GM12878 (cell line): Measurements from ENCODE around the gene DAB2IP. TPM values are rescaled to one million over a fixed set of nuclear protein-coding genes. Genes with fewer than 3 reads are reported as not detected.

Experiments used
- ATAC-seq: fragments of 200-7000 bp; cut with Tn5 transposase; 3 replicates; pipeline ENCODE4 v1.9.1; 2020; ENCODE audit warnings: mild to moderate bottlenecking, moderate library complexity
- BruUV-seq: library from RNA; stranded (reverse); fragments of 400-500 nt; replicated peaks from 2 replicates; lab custom pipeline; 2021; lab: Mats Ljungman, UMichigan
- CTCF ChIA-PET: fragments of 300-600 bp; sonication (Branson Sonifier 250); formaldehyde crosslinking; extraction: SDS; loops from one replicate; lab custom pipeline; 2021; ENCODE audit warnings: inconsistent platforms; lab: Yijun Ruan, JAX
- POLR2A ChIA-PET: fragments of 350-600 bp; formaldehyde crosslinking; extraction: SDS; loops from one replicate; lab custom pipeline; 2021; ENCODE audit warnings: inconsistent platforms; lab: Charles Lee
- RAD21 ChIA-PET: fragments of 300-600 bp; sonication (Branson Sonifier 250); formaldehyde crosslinking; loops from one replicate; lab custom pipeline; 2023; ENCODE audit warnings: antibody characterized with exemption; ENCODE audit not compliant: unreplicated experiment; lab: Charles Lee
- SMC1A ChIA-PET: fragments of 300-600 bp; sonication (Branson Sonifier 250); formaldehyde crosslinking; loops from one replicate; lab custom pipeline; 2023; ENCODE audit not compliant: unreplicated experiment, uncharacterized antibody; lab: Charles Lee
- DNase-seq: peaks from one replicate; pipeline ENCODE4 v3.0.0-alpha.2; 2011; ENCODE audit warnings: low read depth, low spot score
- FAIRE-seq: peaks from 3 replicates; lab custom pipeline; 2011; peaks lifted over from hg19 to GRCh38; lab: Jason Lieb, UNC
- H2AFZ ChIP-seq: 2 replicates; pipeline ENCODE4 v1.6.0; 2011; ENCODE audit warnings: low read depth, low read length, control low read depth; ENCODE audit not compliant: control insufficient read depth
- H3K27ac ChIP-seq: 2 replicates; pipeline ENCODE4 v1.5.1; 2011; ENCODE audit warnings: control low read depth; ENCODE audit not compliant: control insufficient read depth, insufficient read depth
- H3K27me3 ChIP-seq, 2 experiments: replicated peaks in 1 of 2; 2 replicates each; pipeline versions ENCODE4 v1.6.0 to v1.6.1; 2011; ENCODE audit warnings: low read length in 1 of 2; ENCODE audit not compliant: control insufficient read depth in 2 of 2, insufficient read depth in 2 of 2
- H3K36me3 ChIP-seq, 2 experiments: 2 replicates each; pipeline ENCODE4 v1.5.1; 2011; ENCODE audit warnings: low read length in 1 of 2; ENCODE audit not compliant: control insufficient read depth in 2 of 2, insufficient read depth in 2 of 2
- H3K4me1 ChIP-seq: 2 replicates; pipeline ENCODE4 v1.6.1; 2011; ENCODE audit warnings: mild to moderate bottlenecking, low read length, moderate library complexity, mixed read lengths; ENCODE audit not compliant: control insufficient read depth, insufficient read depth
- H3K4me2 ChIP-seq: 2 replicates; pipeline ENCODE4 v1.6.0; 2011; ENCODE audit warnings: control low read depth; ENCODE audit not compliant: control insufficient read depth, insufficient read depth
- H3K4me3 ChIP-seq: fragments of 200-600 bp; sonication (generic); 2 replicates; pipeline ENCODE4 v1.5.1; 2016
- H3K79me2 ChIP-seq: 2 replicates; pipeline ENCODE4 v1.6.0; 2011; ENCODE audit warnings: low read length; ENCODE audit not compliant: control insufficient read depth, insufficient read depth
- H3K9ac ChIP-seq: 2 replicates; pipeline ENCODE4 v1.8.0; 2011; ENCODE audit warnings: low read length, control low read depth, mixed read lengths; ENCODE audit not compliant: control insufficient read depth, insufficient read depth
- H3K9me3 ChIP-seq: replicated peaks from 3 replicates; pipeline ENCODE4 v1.5.1; 2011; ENCODE audit warnings: mild to moderate bottlenecking, low read length; ENCODE audit not compliant: control insufficient read depth, insufficient read depth
- H4K20me1 ChIP-seq: 2 replicates; pipeline ENCODE4 v1.6.0; 2011; ENCODE audit not compliant: control insufficient read depth, insufficient read depth
- CHD1 ChIP-seq: IDR thresholded peaks from 2 replicates; pipeline ENCODE4 v1.6.1; 2012; ENCODE audit warnings: low read depth, low read length, improper control_type of control experiment
- HDGF ChIP-seq: fragments of 450-650 bp; IDR thresholded peaks from 2 replicates; pipeline ENCODE4 v1.6.1; 2016; ENCODE audit warnings: antibody characterized with exemption
- IKZF1 ChIP-seq: fragments of 450-650 bp; conservative IDR thresholded peaks from 2 replicates; pipeline ENCODE4 v1.6.1; 2017; ENCODE audit warnings: antibody characterized with exemption, mild to moderate bottlenecking
- RAD21 ChIP-seq: IDR thresholded peaks from 2 replicates; pipeline ENCODE4 v1.6.1; 2011; ENCODE audit warnings: mild to moderate bottlenecking, low read depth, low read length, moderate library complexity; ENCODE audit not compliant: insufficient read depth
- SIN3A ChIP-seq: IDR thresholded peaks from 2 replicates; pipeline ENCODE4 v1.6.1; 2012; ENCODE audit warnings: low read depth, low read length, improper control_type of control experiment
- SREBF1 ChIP-seq: IDR thresholded peaks from 2 replicates; pipeline ENCODE4 v1.6.1; 2012; ENCODE audit warnings: mild to moderate bottlenecking, low read length
- YY1 ChIP-seq: IDR thresholded peaks from 2 replicates; pipeline ENCODE4 v1.6.1; 2011; ENCODE audit warnings: low read depth, mild to moderate bottlenecking, low read length
- WGBS: methylation state at CpG from one replicate; pipeline ENCODE4 v1.1.6; 2016; ENCODE audit warnings: low lambda C conversion rate; ENCODE audit not compliant: insufficient replicate concordance, insufficient coverage; ENCODE audit errors: missing lambda C conversion rate; 5-methylcytosine and 5-hydroxymethylcytosine counted together
- in situ Hi-C: fragments of 300-500 bp; cut with MboI; formaldehyde crosslinking; loops from 9 replicates; pipeline ENCODE4 v1.14.3; 2018; ENCODE audit warnings: mixed read lengths
- intact Hi-C: fragments of 100-400 bp; cut with micrococcal nuclease; formaldehyde crosslinking; loops from one replicate; pipeline ENCODE4 v1.14.2; 2022; ENCODE audit not compliant: unreplicated experiment
- polyA plus RNA-seq, 11 experiments: library from polyadenylated mRNA; depleted of rRNA in 4 of 11; unstranded in 6 of 11; stranded (reverse) in 5 of 11; fragments of >200 nt; fragmentation: Nextera tagmentation in 4 of 11; fragmentation: Illumina TruSeq in 1 of 11; extraction: Ambion mirVana in 4 of 11; extraction: Trizol in 1 of 11; gene quantifications; 1 replicate in 1 of 11; 2 replicates in 10 of 11; pipeline versions ENCODE4 v1.2.1 to v1.2.3, GENCODE V29; 2011 to 2016; ENCODE audit warnings: inconsistent platforms in 2 of 11, missing spikeins in 2 of 11, low read depth in 1 of 11
- total RNA-seq, 4 experiments: library from RNA; depleted of rRNA in 3 of 4; stranded (reverse); fragments of >200 nt in 3 of 4; fragmentation: Illumina TruSeq in 1 of 4; extraction: Trizol in 1 of 4; gene quantifications; 2 replicates each; pipeline versions ENCODE4 v1.2.1 to v1.2.3, GENCODE V29; 2013 to 2021
- TF ChIP-seq, protein P1 (sequence below): IDR thresholded peaks from 2 replicates; pipeline ENCODE4 v1.6.1; 2012; ENCODE audit warnings: improper control_type of control experiment, low read depth, low read length; ENCODE audit not compliant: insufficient replicate concordance

The DAB2IP gene
- total and polyA plus RNA-seq, 10 of the 15 experiments (the other 5 are each of a cell fraction or from before 2014, with no cell fraction given), result 0.03 to 0.38 (median 0.14) TPM; not detected in 6

DNA sequence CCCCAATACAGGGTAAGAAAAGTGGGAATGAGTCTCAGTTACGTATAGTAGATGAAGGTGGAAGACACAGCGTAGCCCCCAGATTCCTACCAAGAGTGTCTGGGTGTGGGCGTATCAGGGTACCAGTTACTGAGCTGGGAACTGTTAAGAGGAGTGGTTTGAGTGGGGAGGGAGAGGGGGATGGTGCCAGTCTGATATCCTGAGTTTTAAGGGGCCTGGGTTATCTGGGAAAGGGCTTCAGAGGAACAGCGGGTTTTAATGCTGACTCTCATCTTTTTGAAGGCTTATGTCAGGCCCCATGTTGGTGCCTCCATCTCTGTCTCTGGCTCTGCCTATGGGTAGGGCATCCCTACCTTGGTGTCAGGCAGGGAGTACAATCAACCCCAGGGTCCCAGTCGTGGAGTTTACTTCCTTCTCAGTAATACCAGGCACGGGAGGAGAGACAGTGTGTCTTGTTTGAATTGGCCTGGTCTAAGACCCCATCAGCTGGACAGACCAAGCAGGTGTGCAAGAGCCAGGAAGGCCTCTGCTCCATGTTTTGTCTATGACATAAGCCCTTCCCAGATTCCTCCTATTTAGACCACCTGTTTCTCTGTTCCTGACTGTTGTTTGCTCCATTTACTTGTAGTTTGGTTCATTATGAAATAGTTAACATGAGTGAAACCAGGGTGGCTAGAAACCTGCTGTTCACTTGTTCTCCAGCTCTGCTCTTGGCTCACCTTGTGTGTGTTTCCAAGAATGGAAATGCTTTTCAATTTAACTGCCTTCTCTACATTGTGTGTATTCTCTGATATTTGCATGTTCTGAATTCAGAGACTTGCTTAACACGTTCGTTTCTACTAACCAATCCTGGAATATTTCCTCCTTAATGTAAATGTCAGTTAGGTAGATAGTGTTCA, 125.6 kb downstream of the DAB2IP start (continued):
- TF ChIP-seq, protein P1, sequence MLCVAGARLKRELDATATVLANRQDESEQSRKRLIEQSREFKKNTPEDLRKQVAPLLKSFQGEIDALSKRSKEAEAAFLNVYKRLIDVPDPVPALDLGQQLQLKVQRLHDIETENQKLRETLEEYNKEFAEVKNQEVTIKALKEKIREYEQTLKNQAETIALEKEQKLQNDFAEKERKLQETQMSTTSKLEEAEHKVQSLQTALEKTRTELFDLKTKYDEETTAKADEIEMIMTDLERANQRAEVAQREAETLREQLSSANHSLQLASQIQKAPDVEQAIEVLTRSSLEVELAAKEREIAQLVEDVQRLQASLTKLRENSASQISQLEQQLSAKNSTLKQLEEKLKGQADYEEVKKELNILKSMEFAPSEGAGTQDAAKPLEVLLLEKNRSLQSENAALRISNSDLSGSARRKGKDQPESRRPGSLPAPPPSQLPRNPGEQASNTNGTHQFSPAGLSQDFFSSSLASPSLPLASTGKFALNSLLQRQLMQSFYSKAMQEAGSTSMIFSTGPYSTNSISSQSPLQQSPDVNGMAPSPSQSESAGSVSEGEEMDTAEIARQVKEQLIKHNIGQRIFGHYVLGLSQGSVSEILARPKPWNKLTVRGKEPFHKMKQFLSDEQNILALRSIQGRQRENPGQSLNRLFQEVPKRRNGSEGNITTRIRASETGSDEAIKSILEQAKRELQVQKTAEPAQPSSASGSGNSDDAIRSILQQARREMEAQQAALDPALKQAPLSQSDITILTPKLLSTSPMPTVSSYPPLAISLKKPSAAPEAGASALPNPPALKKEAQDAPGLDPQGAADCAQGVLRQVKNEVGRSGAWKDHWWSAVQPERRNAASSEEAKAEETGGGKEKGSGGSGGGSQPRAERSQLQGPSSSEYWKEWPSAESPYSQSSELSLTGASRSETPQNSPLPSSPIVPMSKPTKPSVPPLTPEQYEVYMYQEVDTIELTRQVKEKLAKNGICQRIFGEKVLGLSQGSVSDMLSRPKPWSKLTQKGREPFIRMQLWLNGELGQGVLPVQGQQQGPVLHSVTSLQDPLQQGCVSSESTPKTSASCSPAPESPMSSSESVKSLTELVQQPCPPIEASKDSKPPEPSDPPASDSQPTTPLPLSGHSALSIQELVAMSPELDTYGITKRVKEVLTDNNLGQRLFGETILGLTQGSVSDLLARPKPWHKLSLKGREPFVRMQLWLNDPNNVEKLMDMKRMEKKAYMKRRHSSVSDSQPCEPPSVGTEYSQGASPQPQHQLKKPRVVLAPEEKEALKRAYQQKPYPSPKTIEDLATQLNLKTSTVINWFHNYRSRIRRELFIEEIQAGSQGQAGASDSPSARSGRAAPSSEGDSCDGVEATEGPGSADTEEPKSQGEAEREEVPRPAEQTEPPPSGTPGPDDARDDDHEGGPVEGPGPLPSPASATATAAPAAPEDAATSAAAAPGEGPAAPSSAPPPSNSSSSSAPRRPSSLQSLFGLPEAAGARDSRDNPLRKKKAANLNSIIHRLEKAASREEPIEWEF, result no peak

DNA sequence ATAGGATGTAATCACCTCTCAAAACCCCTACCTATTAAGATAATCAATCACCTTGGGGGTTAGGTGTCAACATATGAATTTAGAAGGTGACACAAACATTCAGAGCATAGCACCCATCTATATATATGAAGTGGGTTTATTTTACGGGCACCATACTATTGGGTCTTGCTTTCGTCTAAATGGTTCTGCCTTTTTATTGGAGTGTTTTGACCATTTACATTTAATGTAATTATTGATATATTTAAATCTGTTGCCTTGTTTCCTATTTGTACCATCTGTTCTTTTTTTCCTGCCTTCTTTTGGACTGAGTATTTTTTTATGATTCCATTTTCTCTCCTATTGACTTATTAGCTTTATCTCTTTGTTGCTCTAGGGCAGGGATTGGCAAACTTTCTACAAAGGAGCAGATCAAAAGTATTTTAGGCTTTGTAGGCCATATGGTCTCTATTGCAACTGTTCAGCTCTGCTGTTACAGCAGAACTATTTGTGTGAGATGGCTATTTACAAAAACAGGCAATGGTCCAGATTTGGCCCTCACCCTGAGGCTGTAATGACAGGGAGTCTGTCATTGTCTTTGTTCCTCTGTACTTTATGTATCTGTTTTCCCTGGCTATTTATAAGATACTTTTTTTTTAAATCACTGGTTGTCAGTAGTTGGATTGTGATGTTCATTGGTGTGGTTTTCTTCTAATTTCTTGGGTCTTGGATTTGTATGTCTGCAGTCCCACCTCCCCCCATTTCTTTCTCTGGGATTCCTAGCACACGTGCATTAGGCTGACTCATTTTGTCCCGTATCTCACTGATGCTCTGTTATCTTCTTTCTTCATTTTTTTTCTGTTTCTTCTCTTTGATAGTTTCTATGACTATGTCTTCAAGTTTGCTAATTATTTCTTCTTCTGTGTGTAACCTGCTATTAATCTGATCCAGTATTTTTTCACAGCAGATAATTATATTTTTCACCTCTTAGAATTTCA, 127.1 kb downstream of the DAB2IP start:
- ChIA-PET RAD21 (no interaction called here), POLR2A (no interaction called here), CTCF (no interaction called here), SMC1A (no interaction called here)
- no peak for FAIRE-seq
- TF ChIP-seq IKZF1 (no peak), SIN3A (no peak), HDGF (no peak), RAD21 (no peak), SREBF1 (no peak), CHD1 (no peak), YY1 (no peak)
- H3K4me2 ChIP-seq, result no peak overlapping the region
- DNase-seq, result no peak
- no TSS peak for BruUV-seq
- no peak overlapping the region for H3K4me3 ChIP-seq
- intact Hi-C loops, result no loop called here
- in situ Hi-C loops, result no loop called here
- ATAC-seq, result no peak
- H3K9ac ChIP-seq, result no peak overlapping the region
- H3K79me2 ChIP-seq, result no peaks in the 10 kb centered on the region
- no peaks in the 10 kb centered on the region for H3K4me1 ChIP-seq
- no peaks in the 10 kb centered on the region for H3K9me3 ChIP-seq
- no peak overlapping the region for H2AFZ ChIP-seq
- H3K27ac ChIP-seq, result no peak overlapping the region
- no peaks in the 10 kb centered on the region; a peak in 2 of 4 replicates for H3K27me3 ChIP-seq
- no peaks in the 10 kb centered on the region for H3K36me3 ChIP-seq
- no peaks in the 10 kb centered on the region for H4K20me1 ChIP-seq
- WGBS, result 62% methylated on average over 4 of the region's 4 CpGs
